H1 (cell line): Measurements from ENCODE around the gene SEC14L6. TPM values are rescaled to one million over a fixed set of nuclear protein-coding genes. Genes with fewer than 3 reads are reported as not detected.

Experiments
- MAFK ChIP-seq: IDR thresholded peaks from 2 replicates; pipeline ENCODE4 v1.6.1; 2012; ENCODE audit warnings: low read depth, mild to moderate bottlenecking, improper control_type of control experiment, low read length
- SIN3A ChIP-seq, 2 experiments: IDR thresholded peaks in 1 of 2; conservative IDR thresholded peaks in 1 of 2; 2 replicates each; pipeline ENCODE4 v1.6.1; 2011 to 2012; ENCODE audit warnings: low read length in 2 of 2, improper control_type of control experiment in 1 of 2, low read depth in 1 of 2, mild to moderate bottlenecking in 1 of 2
- polyA plus RNA-seq, 7 experiments: library from polyadenylated mRNA; depleted of rRNA in 3 of 7; stranded (reverse) in 5 of 7; unstranded in 2 of 7; fragments of >200 nt in 5 of 7; fragments of 200-250 nt in 2 of 7; gene quantifications; 1 replicate in 5 of 7; 2 replicates in 1 of 7; 4 replicates in 1 of 7; pipeline versions ENCODE4 v1.2.1 to v1.2.3, GENCODE V29; 2011 to 2013; ENCODE audit warnings: missing spikeins in 2 of 7, mixed read lengths in 2 of 7
- total RNA-seq: library from RNA; stranded (reverse); fragmentation: NEBNext Ultra II Directional; extraction: Animal tissue kit (Norgen Biotek cat#: 25700); gene quantifications from 2 replicates; pipeline ENCODE4 v1.2.1, GENCODE V29; 2021

SEC14L6 gene
- total and polyA plus RNA-seq, 2 of the 8 experiments (the other 6 are each of a cell fraction or from before 2014, with no cell fraction given), result 0.63 to 2.1 TPM

DNA sequence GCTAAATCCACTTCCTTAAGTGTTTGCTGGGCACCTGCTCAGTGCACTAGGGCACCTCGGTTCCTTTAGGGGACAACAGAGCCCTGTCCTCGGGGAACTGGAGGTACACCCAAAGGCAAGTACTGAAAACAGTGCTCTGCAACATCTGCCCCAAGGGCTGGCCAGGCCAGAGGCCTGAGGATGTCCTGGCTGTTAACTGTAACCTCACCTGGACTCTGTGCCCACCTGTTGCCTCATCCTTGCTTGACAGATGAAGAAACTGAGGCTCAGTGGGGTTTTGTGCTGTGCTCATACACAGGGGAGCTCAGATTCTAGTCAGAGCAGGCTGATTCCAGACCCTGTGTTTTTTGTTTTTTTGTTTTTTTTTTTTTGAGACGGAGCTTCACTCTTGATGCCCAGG is 43.6 kb downstream of the SEC14L6 start (continued):
- TF ChIP-seq SIN3A (conservative IDR thresholded peaks at IDR 0.05 in 1 of 2, IDR thresholded peaks at IDR 0.05 in 1 of 2; ENCODE audit: low read depth in 1 of 2, low read length in 2 of 2), result no peak
- no peak for TF ChIP-seq MAFK
